ENCODE data around the gene SPRED1.

DNA sequence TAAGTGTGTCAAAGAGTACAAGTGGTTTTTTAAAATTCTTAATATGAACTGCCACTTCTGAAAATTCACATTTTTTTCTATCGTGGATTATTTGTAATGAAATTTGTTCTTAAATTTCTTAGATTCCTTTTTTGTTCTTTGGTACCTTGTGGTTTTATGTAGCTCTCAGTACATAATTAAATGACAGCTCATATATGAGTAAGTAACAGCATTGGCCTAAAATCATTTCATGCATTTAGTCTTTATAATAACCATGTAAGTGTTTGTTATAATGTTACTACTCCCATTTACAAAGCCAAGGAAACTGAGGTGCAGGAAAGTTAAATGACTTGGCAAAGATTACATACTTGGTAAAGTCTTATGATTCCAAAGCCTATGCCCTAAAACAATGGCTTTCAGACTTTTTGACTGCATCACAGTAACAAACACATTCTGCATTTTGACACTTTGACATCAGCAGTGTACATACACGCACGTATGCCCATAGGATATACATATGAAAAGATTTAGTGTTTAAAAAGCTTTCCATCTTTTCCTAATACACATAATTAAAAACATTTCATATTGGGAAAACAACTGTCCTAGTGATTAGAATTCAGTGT, 14.9 kb downstream of the SPRED1 start:
- no peak for TF ChIP-seq POLR2A (IDR thresholded peaks at IDR 0.05; ENCODE audit: low read length)
- TF ChIP-seq GATA1 (IDR thresholded peaks at IDR 0.05; ENCODE audit: low read depth, low read length): no peak

All from erythroblast (primary cell).